Activated naive CD8-positive, alpha-beta T cell treated with anti-CD3 and anti-CD28 coated beads for 36 hours (primary cell): ENCODE data around the gene SAMMSON. TPM values are rescaled to one million over a fixed set of nuclear protein-coding genes. Genes with fewer than 3 reads are reported as not detected.

Experiments
- DNase-seq: peaks from one replicate; pipeline ENCODE4 v3.0.0; 2021
- H3K27ac Mint-ChIP-seq: one replicate; pipeline ENCODE4 v1.8.0; 2022; ENCODE audit warnings: mild to moderate bottlenecking, moderate library complexity, mixed read lengths
- H3K27me3 Mint-ChIP-seq: one replicate; pipeline ENCODE4 v1.8.0; 2022; ENCODE audit warnings: mild to moderate bottlenecking, mixed read lengths
- H3K36me3 Mint-ChIP-seq: one replicate; pipeline ENCODE4 v1.8.0; 2021; ENCODE audit warnings: mild to moderate bottlenecking, mixed read lengths
- H3K4me1 Mint-ChIP-seq: one replicate; pipeline ENCODE4 v1.8.0; 2021; ENCODE audit warnings: mixed read lengths
- H3K4me3 Mint-ChIP-seq: one replicate; pipeline ENCODE4 v1.8.0; 2022; ENCODE audit warnings: mild to moderate bottlenecking, moderate library complexity, mixed read lengths
- H3K9me3 Mint-ChIP-seq: one replicate; pipeline ENCODE4 v1.8.0; 2022; ENCODE audit warnings: mixed read lengths
- total RNA-seq, 2 experiments: library from RNA; stranded (reverse); gene quantifications; one replicate each; pipeline ENCODE4 v1.2.3, GENCODE V29; 2021

SAMMSON gene
- total RNA-seq, 2 experiments from 2014 or later, result not detected

DNA sequence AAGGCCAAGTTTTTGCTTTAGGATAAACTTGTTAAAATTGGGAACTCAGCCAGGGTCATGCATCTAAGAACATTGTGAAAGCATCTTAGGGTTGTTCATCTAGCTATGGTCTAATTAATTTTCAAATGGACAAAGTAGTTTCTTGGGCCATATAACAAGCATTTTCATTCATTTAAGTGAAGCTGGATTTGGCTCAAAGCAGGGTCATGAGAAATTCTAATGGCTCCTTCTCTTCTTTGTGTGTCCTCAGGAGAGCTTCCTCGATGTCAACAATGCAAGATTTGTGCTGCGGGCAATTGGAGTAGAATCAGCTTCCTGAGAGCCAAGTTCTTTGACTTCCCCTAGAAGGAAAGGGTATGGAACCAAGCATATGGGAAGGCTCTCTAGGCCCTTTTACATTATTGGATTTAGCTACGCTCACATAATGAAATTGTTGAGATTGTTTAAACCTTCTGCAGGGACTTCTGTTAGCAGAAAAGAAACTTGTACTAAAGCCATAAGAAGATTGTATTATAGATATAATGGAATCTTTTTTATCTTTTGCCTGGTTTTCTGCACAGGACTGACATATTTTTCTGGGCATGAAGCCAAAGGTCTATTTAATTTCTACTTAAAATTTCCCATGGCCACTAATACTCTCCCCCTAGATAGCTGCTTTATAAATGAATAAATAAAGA, 1.8 kb upstream of the SAMMSON start:
- H3K27me3 Mint-ChIP-seq, result peaks cover 6% of the 10 kb centered on the region
- H3K4me1 Mint-ChIP-seq, result no peaks in the 10 kb centered on the region
- H3K36me3 Mint-ChIP-seq, result no peaks in the 10 kb centered on the region
- DNase-seq, result no peak
- no peak overlapping the region for H3K27ac Mint-ChIP-seq
- H3K4me3 Mint-ChIP-seq, result no peak overlapping the region
- H3K9me3 Mint-ChIP-seq, result no peaks in the 10 kb centered on the region

DNA sequence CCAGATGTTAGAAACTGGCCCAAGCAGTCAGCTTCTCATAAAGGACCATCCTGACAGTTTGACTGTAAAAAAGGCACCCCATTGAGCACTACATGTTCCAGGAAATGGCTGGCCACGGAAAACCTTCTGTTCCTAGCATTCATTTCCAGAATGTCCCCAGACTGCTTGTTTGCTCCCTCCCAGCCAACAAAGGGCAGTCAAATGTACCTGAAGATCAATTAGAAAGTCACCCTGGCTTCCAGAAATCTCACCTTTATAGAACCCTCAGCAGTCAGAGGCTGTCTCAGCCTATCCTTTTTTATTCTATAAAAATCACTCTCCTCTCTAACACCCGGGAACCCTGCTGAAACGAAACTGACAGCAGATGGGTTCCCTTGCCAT, 784 bp upstream of the SAMMSON start:
- no peaks in the 10 kb centered on the region for H3K36me3 Mint-ChIP-seq
- peaks cover 3% of the 10 kb centered on the region for H3K27me3 Mint-ChIP-seq
- no peaks in the 10 kb centered on the region for H3K4me1 Mint-ChIP-seq
- H3K9me3 Mint-ChIP-seq, result no peaks in the 10 kb centered on the region
- H3K27ac Mint-ChIP-seq, result no peak overlapping the region
- DNase-seq, result no peak
- no peak overlapping the region for H3K4me3 Mint-ChIP-seq

DNA sequence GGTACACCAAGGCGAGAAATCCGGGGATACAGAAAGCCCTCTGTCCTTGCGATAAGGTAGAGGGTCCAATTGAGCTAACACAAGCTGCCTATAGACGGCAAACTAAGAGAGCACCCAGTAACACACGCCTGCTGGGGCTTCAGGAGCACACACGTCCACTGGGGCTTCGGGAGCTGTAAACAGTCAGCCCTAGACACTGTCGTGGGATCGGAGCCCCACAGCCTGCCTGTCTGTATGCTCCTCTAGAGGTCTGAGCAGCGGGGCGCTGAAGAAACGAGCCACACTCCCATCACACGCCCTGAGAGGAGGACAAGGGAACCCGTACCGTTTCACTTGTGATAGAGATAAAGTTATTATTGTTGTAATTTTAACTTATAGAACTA, 486 bp downstream of the SAMMSON start:
- no peak overlapping the region for H3K27ac Mint-ChIP-seq
- H3K9me3 Mint-ChIP-seq, result no peaks in the 10 kb centered on the region
- no peaks in the 10 kb centered on the region for H3K4me1 Mint-ChIP-seq
- H3K27me3 Mint-ChIP-seq, result no peaks in the 10 kb centered on the region
- no peaks in the 10 kb centered on the region for H3K36me3 Mint-ChIP-seq
- no peak for DNase-seq
- H3K4me3 Mint-ChIP-seq, result no peak overlapping the region

- Mint-ChIP-seq H3K27me3 (no peaks in the 10 kb centered on the region), H3K36me3 (no peaks in the 10 kb centered on the region), H3K4me1 (no peaks in the 10 kb centered on the region), H3K4me3 (no peak overlapping the region), H3K27ac (no peak overlapping the region), H3K9me3 (no peaks in the 10 kb centered on the region)
- no peak for DNase-seq
Observed at GRCh38 chr3:70000563-70001081, 1.1 kb downstream of the SAMMSON start.

DNA sequence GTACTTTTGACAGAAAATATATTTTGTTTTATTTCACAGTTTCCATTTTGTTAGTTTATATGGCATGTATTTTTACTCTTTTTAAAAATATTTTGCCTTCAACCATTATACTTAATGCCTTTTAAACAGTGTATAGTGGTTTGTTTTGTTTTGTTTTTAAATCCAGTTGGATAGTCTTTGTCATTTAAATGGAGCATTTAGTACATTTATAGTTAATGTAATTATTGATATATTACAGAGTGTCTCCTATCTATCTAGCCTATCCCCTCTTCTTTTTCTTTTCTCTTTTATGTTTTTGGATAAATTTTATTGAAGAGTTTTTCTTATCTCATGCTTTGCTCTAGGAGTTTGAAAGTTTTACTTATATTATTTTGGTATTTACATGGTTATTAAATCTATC, 3.6 kb downstream of the SAMMSON start:
- no peaks in the 10 kb centered on the region for H3K36me3 Mint-ChIP-seq
- peaks cover 8% of the 10 kb centered on the region for H3K9me3 Mint-ChIP-seq
- H3K4me1 Mint-ChIP-seq, result no peaks in the 10 kb centered on the region
- DNase-seq, result no peak
- H3K27me3 Mint-ChIP-seq, result peaks cover 3% of the 10 kb centered on the region
- H3K27ac Mint-ChIP-seq, result no peak overlapping the region
- H3K4me3 Mint-ChIP-seq, result no peak overlapping the region

GRCh38 chr3:70006089-70006488, 6.6 kb downstream of the SAMMSON start:
- peaks cover 8% of the 10 kb centered on the region for H3K9me3 Mint-ChIP-seq
- no peak for DNase-seq
- no peak overlapping the region for H3K27ac Mint-ChIP-seq
- no peaks in the 10 kb centered on the region for H3K36me3 Mint-ChIP-seq
- H3K27me3 Mint-ChIP-seq, result peaks cover 3% of the 10 kb centered on the region
- no peaks in the 10 kb centered on the region for H3K4me1 Mint-ChIP-seq
- H3K4me3 Mint-ChIP-seq, result no peak overlapping the region

- Mint-ChIP-seq H3K27ac (no peak overlapping the region), H3K4me3 (no peak overlapping the region), H3K27me3 (peaks cover 7% of the 10 kb centered on the region), H3K36me3 (no peaks in the 10 kb centered on the region), H3K9me3 (peaks cover 8% of the 10 kb centered on the region), H3K4me1 (no peaks in the 10 kb centered on the region)
- DNase-seq, result no peak
Observed at GRCh38 chr3:70010346-70010745, 10.8 kb downstream of the SAMMSON start.

DNA sequence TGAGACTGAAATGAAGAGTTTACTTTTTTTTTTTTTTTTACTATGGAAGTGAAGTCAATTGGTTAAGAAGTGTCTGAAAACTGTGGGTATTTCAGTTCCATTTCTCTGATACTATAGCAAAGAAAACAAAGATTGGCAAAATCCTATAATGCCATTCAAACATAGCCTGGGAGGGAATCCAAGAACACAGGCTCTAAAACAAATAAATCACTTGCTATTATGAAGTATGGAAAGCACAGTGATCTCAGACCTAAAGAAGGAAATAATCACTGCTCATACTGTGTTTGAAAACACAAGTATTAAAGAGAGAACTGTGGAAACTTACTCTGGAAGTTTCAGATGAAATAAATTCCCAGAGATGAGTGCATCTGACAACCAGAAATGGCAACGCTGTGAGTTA, 12.0 kb downstream of the SAMMSON start:
- Mint-ChIP-seq H3K4me3 (no peak overlapping the region), H3K27ac (no peak overlapping the region), H3K27me3 (peaks cover 7% of the 10 kb centered on the region), H3K4me1 (no peaks in the 10 kb centered on the region), H3K9me3 (peaks cover 8% of the 10 kb centered on the region), H3K36me3 (no peaks in the 10 kb centered on the region)
- DNase-seq, result no peak

- Mint-ChIP-seq H3K36me3 (no peaks in the 10 kb centered on the region), H3K27ac (no peak overlapping the region), H3K9me3 (no peaks in the 10 kb centered on the region), H3K4me1 (no peaks in the 10 kb centered on the region), H3K4me3 (no peak overlapping the region), H3K27me3 (peaks cover 3% of the 10 kb centered on the region)
- no peak for DNase-seq
Observed at GRCh38 chr3:70020906-70021660, 21.6 kb downstream of the SAMMSON start.

GRCh38 chr3:70028361-70028760, 28.8 kb downstream of the SAMMSON start:
- Mint-ChIP-seq H3K27ac (no peak overlapping the region), H3K36me3 (no peaks in the 10 kb centered on the region), H3K9me3 (no peaks in the 10 kb centered on the region), H3K27me3 (peaks cover 3% of the 10 kb centered on the region), H3K4me1 (no peaks in the 10 kb centered on the region), H3K4me3 (no peak overlapping the region)
- DNase-seq, result no peak

- H3K4me1 Mint-ChIP-seq, result no peaks in the 10 kb centered on the region
- H3K27me3 Mint-ChIP-seq, result peaks cover 10% of the 10 kb centered on the region
- no peak for DNase-seq
- no peak overlapping the region for H3K4me3 Mint-ChIP-seq
- no peak overlapping the region for H3K27ac Mint-ChIP-seq
- no peaks in the 10 kb centered on the region for H3K36me3 Mint-ChIP-seq
- H3K9me3 Mint-ChIP-seq, result peaks cover 2% of the 10 kb centered on the region
Observed at GRCh38 chr3:70038693-70039092, 39.2 kb downstream of the SAMMSON start.

- no peak overlapping the region for H3K4me3 Mint-ChIP-seq
- H3K36me3 Mint-ChIP-seq, result no peaks in the 10 kb centered on the region
- no peaks in the 10 kb centered on the region for H3K4me1 Mint-ChIP-seq
- no peak overlapping the region for H3K27ac Mint-ChIP-seq
- peaks cover 2% of the 10 kb centered on the region for H3K9me3 Mint-ChIP-seq
- DNase-seq, result no peak
- H3K27me3 Mint-ChIP-seq, result peaks cover 10% of the 10 kb centered on the region
Observed at GRCh38 chr3:70040386-70040785, 40.9 kb downstream of the SAMMSON start.

- H3K27me3 Mint-ChIP-seq, result peaks cover 14% of the 10 kb centered on the region
- H3K4me3 Mint-ChIP-seq, result no peak overlapping the region
- no peak overlapping the region for H3K27ac Mint-ChIP-seq
- peaks cover 2% of the 10 kb centered on the region for H3K9me3 Mint-ChIP-seq
- H3K36me3 Mint-ChIP-seq, result no peaks in the 10 kb centered on the region
- H3K4me1 Mint-ChIP-seq, result no peaks in the 10 kb centered on the region
- no peak for DNase-seq
Observed at GRCh38 chr3:70042641-70043040, 43.1 kb downstream of the SAMMSON start.

- DNase-seq, result no peak
- H3K4me1 Mint-ChIP-seq, result peaks cover 7% of the 10 kb centered on the region
Observed at GRCh38 chr3:70049761-70050160, 50.2 kb downstream of the SAMMSON start.

DNA sequence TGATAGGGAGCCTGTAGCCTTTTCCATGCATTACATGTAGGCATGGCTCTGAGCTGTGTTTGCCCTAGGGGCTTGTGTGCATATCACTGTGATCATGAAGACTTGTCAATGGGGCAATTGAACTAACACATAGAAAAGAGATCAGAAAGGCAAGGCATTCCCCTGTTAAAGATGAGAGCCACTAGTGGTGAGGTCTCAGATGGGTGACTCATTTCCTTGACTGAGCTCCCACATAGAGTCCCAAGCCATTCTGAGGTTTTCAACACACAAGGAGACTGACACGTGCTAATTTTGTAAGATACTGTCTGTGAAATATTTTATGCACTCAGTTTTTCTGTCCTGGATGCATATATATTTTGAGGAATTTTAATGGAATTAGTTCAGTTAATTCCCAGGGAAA, 53.8 kb downstream of the SAMMSON start:
- Mint-ChIP-seq H3K4me1 (peaks cover 7% of the 10 kb centered on the region), H3K27me3 (peaks cover 33% of the 10 kb centered on the region), H3K27ac (no peak overlapping the region), H3K36me3 (no peaks in the 10 kb centered on the region), H3K4me3 (no peak overlapping the region), H3K9me3 (no peaks in the 10 kb centered on the region)
- no peak for DNase-seq

More at GRCh38 chr3:70049761-70050160, 50.2 kb downstream of the SAMMSON start:
- Mint-ChIP-seq H3K9me3 (no peaks in the 10 kb centered on the region), H3K27ac (no peak overlapping the region), H3K4me3 (no peak overlapping the region), H3K36me3 (no peaks in the 10 kb centered on the region), H3K27me3 (peaks cover 24% of the 10 kb centered on the region)

GRCh38 chr3:70056081-70056480, 56.5 kb downstream of the SAMMSON start:
- Mint-ChIP-seq H3K36me3 (no peaks in the 10 kb centered on the region), H3K4me1 (peaks cover 7% of the 10 kb centered on the region), H3K9me3 (no peaks in the 10 kb centered on the region), H3K27me3 (peaks cover 27% of the 10 kb centered on the region), H3K4me3 (no peak overlapping the region), H3K27ac (no peak overlapping the region)
- DNase-seq, result no peak
